Nephron progenitor cell (in vitro differentiated cells): ENCODE measurements around the gene AMOTL2.

Experiments used
- DNase-seq: peaks from one replicate; pipeline ENCODE4 v3.0.0; 2021
- H3K27ac Mint-ChIP-seq: 2 replicates; pipeline ENCODE4 v1.8.0; 2021; ENCODE audit warnings: mild to moderate bottlenecking, moderate library complexity, mixed read lengths
- H3K27me3 Mint-ChIP-seq: 2 replicates; pipeline ENCODE4 v1.8.0; 2021; ENCODE audit warnings: mild to moderate bottlenecking, low read depth, mixed read lengths; ENCODE audit not compliant: poor library complexity
- H3K36me3 Mint-ChIP-seq: 2 replicates; pipeline ENCODE4 v1.8.0; 2021; ENCODE audit warnings: low read depth, mixed read lengths
- H3K4me1 Mint-ChIP-seq: 2 replicates; pipeline ENCODE4 v1.8.0; 2021; ENCODE audit warnings: mixed read lengths
- H3K4me3 Mint-ChIP-seq: 2 replicates; pipeline ENCODE4 v1.8.0; 2021; ENCODE audit warnings: mild to moderate bottlenecking, moderate library complexity, mixed read lengths
- H3K9me3 Mint-ChIP-seq: 2 replicates; pipeline ENCODE4 v1.8.0; 2021; ENCODE audit warnings: mild to moderate bottlenecking, moderate library complexity, mixed read lengths
- TF ChIP-seq, protein P1 (sequence below): fragments of 200-600 bp; sonication (generic); IDR thresholded peaks from 2 replicates; pipeline ENCODE4 v1.5.0; 2021; ENCODE audit warnings: antibody characterized with exemption

AMOTL2 gene

DNA sequence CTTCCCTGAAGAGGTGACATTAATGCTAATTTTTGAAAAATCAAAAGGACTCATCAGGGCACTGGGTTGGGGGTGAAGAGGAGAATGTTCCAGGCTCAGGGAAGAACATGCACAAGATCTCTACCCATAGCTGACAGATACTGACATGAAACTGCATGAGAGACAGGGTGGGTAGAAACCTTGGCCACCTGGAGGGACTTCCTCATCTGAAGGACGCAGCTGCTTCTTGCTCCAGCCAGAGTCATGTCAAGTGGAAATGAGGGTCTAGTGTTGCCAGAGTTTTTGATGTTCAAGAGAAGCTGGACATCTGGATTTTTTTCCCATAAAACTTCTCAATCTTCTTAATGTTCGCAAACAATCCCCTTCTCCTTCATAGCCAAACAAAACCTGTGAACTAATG, 29.7 kb downstream of the AMOTL2 start:
- no peak overlapping the region for H3K27ac Mint-ChIP-seq
- no peak overlapping the region for H3K4me3 Mint-ChIP-seq
- TF ChIP-seq, protein P1, sequence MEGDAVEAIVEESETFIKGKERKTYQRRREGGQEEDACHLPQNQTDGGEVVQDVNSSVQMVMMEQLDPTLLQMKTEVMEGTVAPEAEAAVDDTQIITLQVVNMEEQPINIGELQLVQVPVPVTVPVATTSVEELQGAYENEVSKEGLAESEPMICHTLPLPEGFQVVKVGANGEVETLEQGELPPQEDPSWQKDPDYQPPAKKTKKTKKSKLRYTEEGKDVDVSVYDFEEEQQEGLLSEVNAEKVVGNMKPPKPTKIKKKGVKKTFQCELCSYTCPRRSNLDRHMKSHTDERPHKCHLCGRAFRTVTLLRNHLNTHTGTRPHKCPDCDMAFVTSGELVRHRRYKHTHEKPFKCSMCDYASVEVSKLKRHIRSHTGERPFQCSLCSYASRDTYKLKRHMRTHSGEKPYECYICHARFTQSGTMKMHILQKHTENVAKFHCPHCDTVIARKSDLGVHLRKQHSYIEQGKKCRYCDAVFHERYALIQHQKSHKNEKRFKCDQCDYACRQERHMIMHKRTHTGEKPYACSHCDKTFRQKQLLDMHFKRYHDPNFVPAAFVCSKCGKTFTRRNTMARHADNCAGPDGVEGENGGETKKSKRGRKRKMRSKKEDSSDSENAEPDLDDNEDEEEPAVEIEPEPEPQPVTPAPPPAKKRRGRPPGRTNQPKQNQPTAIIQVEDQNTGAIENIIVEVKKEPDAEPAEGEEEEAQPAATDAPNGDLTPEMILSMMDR = no peak
- peaks cover 18% of the 10 kb centered on the region for H3K36me3 Mint-ChIP-seq
- no peak for DNase-seq
- H3K4me1 Mint-ChIP-seq = peaks cover 25% of the 10 kb centered on the region
- peaks cover 7% of the 10 kb centered on the region for H3K27me3 Mint-ChIP-seq
- peaks cover 25% of the 10 kb centered on the region for H3K9me3 Mint-ChIP-seq

DNA sequence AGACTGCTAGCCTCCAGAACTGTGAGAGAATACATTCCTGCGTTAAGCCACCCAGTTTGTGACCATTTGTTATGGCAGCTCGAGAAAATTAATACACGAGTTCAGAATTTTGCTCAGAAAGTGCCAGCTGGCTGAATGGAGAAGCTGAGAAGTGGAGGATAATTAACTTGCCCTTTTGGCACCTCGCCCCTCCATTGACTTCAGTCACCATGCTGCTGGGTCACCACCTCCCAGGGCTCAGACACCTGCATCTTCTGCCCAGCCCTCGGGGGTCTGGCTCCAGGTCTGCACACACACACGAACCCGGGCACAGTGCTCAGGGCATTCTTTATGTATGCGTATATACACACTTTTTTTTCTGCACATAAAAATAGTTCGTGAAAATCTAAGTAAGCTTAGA, 32.0 kb downstream of the AMOTL2 start:
- Mint-ChIP-seq H3K9me3 (peaks cover 15% of the 10 kb centered on the region), H3K27ac (no peak overlapping the region), H3K36me3 (peaks cover 10% of the 10 kb centered on the region), H3K27me3 (peaks cover 4% of the 10 kb centered on the region), H3K4me3 (no peak overlapping the region), H3K4me1 (peaks cover 27% of the 10 kb centered on the region)
- TF ChIP-seq, protein P1 = no peak
- no peak for DNase-seq

DNA sequence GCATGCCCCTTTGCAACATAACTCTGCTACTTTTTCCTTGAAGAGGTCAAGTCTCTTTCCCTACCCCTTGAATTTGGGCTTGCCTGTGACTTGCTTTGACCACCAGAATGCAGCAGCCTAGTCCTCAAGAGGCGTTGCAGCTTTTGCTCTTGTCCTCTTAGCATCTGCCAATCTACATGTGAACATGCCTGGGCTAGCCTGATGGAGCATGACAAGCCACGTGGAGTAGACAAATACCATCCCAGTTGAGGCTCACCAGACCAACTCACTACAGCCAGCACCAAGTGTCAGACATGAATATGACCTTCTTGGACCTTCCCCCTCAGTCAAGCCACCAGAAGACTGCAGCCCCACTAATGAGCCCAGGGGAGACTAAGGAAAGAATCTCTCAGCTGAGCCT, 32.9 kb downstream of the AMOTL2 start:
- Mint-ChIP-seq H3K4me3 (no peak overlapping the region), H3K36me3 (peaks cover 3% of the 10 kb centered on the region), H3K27me3 (peaks cover 2% of the 10 kb centered on the region), H3K27ac (no peak overlapping the region), H3K9me3 (peaks cover 7% of the 10 kb centered on the region), H3K4me1 (peaks cover 30% of the 10 kb centered on the region)
- no peak for DNase-seq
- TF ChIP-seq, protein P1 = no peak

DNA sequence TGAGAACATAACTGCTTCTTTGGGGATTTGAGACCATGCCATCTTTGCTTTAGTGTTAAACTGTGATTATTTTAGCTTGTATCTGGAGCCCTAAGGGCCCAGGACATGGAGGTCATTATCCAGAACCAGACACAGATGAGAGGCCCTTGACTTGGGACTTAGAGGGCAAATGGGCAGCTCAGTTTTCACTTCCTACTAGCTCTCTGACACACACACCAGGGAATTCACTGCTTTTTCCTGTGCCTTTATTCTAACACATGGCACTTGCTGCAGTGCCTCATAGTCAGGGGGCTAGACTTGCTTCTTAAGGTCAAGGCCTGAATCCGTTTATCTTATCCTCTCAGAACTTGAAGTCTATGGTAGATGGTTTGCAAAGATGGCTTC, 33.3 kb downstream of the AMOTL2 start:
- Mint-ChIP-seq H3K4me3 (no peak overlapping the region), H3K9me3 (peaks cover 3% of the 10 kb centered on the region), H3K27me3 (peaks cover under 1% of the 10 kb centered on the region), H3K36me3 (no peaks in the 10 kb centered on the region), H3K27ac (no peak overlapping the region), H3K4me1 (peaks cover 34% of the 10 kb centered on the region)
- no peak for DNase-seq
- TF ChIP-seq, protein P1 = no peak

DNA sequence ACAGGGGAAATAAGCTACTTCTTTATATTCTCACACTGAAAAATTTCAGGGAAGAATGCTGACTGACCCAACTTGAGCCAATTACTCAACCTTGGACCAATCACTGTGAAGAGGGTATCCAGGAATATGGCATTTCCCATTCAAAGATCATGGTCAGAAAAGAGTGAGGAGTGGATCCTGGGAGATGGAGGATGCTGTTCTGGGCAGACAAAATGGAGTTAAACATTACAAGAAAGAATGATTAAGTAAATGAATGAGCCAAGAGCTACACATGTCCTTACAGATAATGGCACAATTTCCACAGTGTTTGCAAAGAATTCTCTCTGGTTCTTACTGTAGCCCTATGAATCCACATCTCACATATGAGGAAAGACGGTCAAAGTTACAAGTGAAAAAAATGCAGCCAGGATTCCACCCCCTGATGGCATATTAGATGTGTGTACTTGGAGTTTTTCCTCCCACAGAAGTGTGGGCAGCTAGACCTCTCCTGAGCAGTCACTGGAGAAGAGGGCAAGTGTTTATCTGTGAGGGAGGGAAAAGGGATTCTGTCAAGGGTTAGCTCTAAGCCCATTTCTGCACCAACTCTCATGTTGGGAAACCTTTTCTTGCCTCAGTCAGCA, 33.8 kb downstream of the AMOTL2 start:
- TF ChIP-seq, protein P1 = no peak
- no peaks in the 10 kb centered on the region for H3K36me3 Mint-ChIP-seq
- peaks cover 34% of the 10 kb centered on the region for H3K4me1 Mint-ChIP-seq
- no peak overlapping the region for H3K4me3 Mint-ChIP-seq
- peaks cover 5% of the 10 kb centered on the region for H3K27me3 Mint-ChIP-seq
- no peak overlapping the region for H3K27ac Mint-ChIP-seq
- peaks cover 3% of the 10 kb centered on the region for H3K9me3 Mint-ChIP-seq
- no peak for DNase-seq

DNA sequence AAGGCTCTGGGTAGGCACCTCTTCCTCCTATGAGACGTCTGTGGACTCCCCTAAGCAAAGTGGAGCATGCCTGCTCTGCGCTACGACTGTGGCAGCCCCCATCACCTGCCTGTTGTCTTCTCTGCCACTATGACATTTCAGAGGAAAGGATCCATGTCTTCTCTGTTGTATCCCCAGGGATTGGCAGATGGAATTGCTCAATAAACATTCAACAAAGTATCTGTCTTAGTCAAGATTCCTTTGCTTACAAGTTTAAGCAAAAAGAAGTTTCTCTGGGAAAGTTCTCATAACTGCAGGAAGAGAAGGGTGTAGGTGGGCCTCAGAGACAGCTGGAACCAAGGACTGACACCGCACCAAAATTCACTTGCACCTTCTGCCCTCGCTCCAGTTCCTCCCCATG, 34.3 kb downstream of the AMOTL2 start:
- H3K36me3 Mint-ChIP-seq = no peaks in the 10 kb centered on the region
- no peak for DNase-seq
- TF ChIP-seq, protein P1 = no peak
- no peaks in the 10 kb centered on the region for H3K9me3 Mint-ChIP-seq
- H3K27me3 Mint-ChIP-seq = peaks cover 7% of the 10 kb centered on the region
- H3K27ac Mint-ChIP-seq = no peak overlapping the region
- H3K4me1 Mint-ChIP-seq = peaks cover 34% of the 10 kb centered on the region
- H3K4me3 Mint-ChIP-seq = no peak overlapping the region
